IMR-90 (cell line): ENCODE data around the gene NCKAP5L. TPM values are rescaled to one million over a fixed set of nuclear protein-coding genes. Genes with fewer than 3 reads are reported as not detected.

Source experiments
- ATAC-seq: fragments of 200-7000 bp; cut with Tn5 transposase; 2 replicates; pipeline ENCODE4 v1.9.1; 2020; ENCODE audit warnings: low read depth, mild to moderate bottlenecking, moderate library complexity
- BruUV-seq: library from RNA; stranded (reverse); fragments of 400-500 nt; replicated peaks from 2 replicates; lab custom pipeline; 2021; lab: Mats Ljungman, UMichigan
- CTCF ChIA-PET: fragments of 300-600 bp; formaldehyde crosslinking; extraction: SDS; loops from one replicate; lab custom pipeline; 2021; ENCODE audit warnings: antibody characterized with exemption; lab: Yijun Ruan, JAX
- POLR2A ChIA-PET: fragments of 300-600 bp; sonication (Branson Sonifier 250); formaldehyde crosslinking; loops from one replicate; lab custom pipeline; 2022; ENCODE audit warnings: antibody characterized with exemption; ENCODE audit not compliant: unreplicated experiment; lab: Charles Lee
- DNase-seq: peaks from one replicate; pipeline ENCODE4 v3.0.0; 2013
- H2AFZ ChIP-seq: replicated peaks from 2 replicates; pipeline ENCODE3; 2013; ENCODE audit warnings: low read length, mild to moderate bottlenecking; ENCODE audit not compliant: poor library complexity
- H2AK5ac ChIP-seq: 2 replicates; pipeline ENCODE4 v1.6.1; 2013; ENCODE audit warnings: low read depth, low read length, inconsistent platforms
- H2AK9ac ChIP-seq: replicated peaks from 2 replicates; pipeline ENCODE3; 2013; ENCODE audit warnings: mild to moderate bottlenecking, low read depth, low read length, moderate library complexity; ENCODE audit not compliant: poor library complexity
- H2BK120ac ChIP-seq: 2 replicates; pipeline ENCODE4 v1.6.1; 2013; ENCODE audit warnings: low read depth, low read length, inconsistent platforms
- H2BK15ac ChIP-seq: 3 replicates; pipeline ENCODE4 v1.6.1; 2013; ENCODE audit warnings: low read depth, low read length, inconsistent platforms
- H2BK20ac ChIP-seq: 2 replicates; pipeline ENCODE4 v1.6.1; 2013; ENCODE audit warnings: low read depth, mild to moderate bottlenecking, inconsistent platforms, low read length, moderate library complexity
- H2BK5ac ChIP-seq: 2 replicates; pipeline ENCODE4 v1.6.1; 2013; ENCODE audit warnings: mild to moderate bottlenecking, low read depth, low read length, inconsistent platforms; ENCODE audit not compliant: poor library complexity, severe bottlenecking
- H3K14ac ChIP-seq: replicated peaks from 2 replicates; pipeline ENCODE4 v1.6.1; 2013; ENCODE audit warnings: low read depth, low read length, inconsistent platforms
- H3K18ac ChIP-seq: 2 replicates; pipeline ENCODE4 v1.6.1; 2013; ENCODE audit warnings: low read depth, low read length, control low read depth
- H3K23ac ChIP-seq: 2 replicates; pipeline ENCODE4 v1.6.1; 2013; ENCODE audit warnings: low read depth, low read length, inconsistent platforms
- H3K27ac ChIP-seq: 2 replicates; pipeline ENCODE4 v1.5.1; 2013; ENCODE audit warnings: mild to moderate bottlenecking, control low read depth, low read length; ENCODE audit not compliant: insufficient read depth
- H3K27me3 ChIP-seq: 2 replicates; pipeline ENCODE4 v1.6.1; 2013; ENCODE audit warnings: low read length; ENCODE audit not compliant: control insufficient read depth, insufficient read depth
- H3K36me3 ChIP-seq: 2 replicates; pipeline ENCODE4 v1.6.1; 2013; ENCODE audit warnings: low read length, mixed read lengths; ENCODE audit not compliant: control insufficient read depth, insufficient read depth
- H3K4ac ChIP-seq: 2 replicates; pipeline ENCODE4 v1.6.1; 2013; ENCODE audit warnings: low read depth, low read length, inconsistent platforms
- H3K4me1 ChIP-seq: 2 replicates; pipeline ENCODE4 v1.6.1; 2013; ENCODE audit warnings: low read length, mixed read lengths; ENCODE audit not compliant: control insufficient read depth, insufficient read depth
- H3K4me2 ChIP-seq: 2 replicates; pipeline ENCODE4 v1.6.1; 2013; ENCODE audit warnings: low read depth, mild to moderate bottlenecking, control low read depth, low read length, moderate library complexity
- H3K4me3 ChIP-seq: 2 replicates; pipeline ENCODE4 v1.5.1; 2013; ENCODE audit warnings: low read depth, mild to moderate bottlenecking, control low read depth, low read length, moderate library complexity; ENCODE audit not compliant: insufficient read depth
- H3K56ac ChIP-seq: 2 replicates; pipeline ENCODE4 v1.6.1; 2013; ENCODE audit warnings: low read length, inconsistent platforms; ENCODE audit not compliant: insufficient read depth; ENCODE audit errors: extremely low read depth
- H3K79me1 ChIP-seq, 2 experiments: 2 replicates each; pipeline ENCODE4 v1.6.1; 2013; ENCODE audit warnings: low read length in 2 of 2, inconsistent platforms in 1 of 2, low read depth in 1 of 2
- H3K9ac ChIP-seq: 2 replicates; pipeline ENCODE4 v1.6.1; 2013; ENCODE audit warnings: low read depth, low read length, control low read depth
- H3K9me1 ChIP-seq: 2 replicates; pipeline ENCODE4 v1.6.1; 2013; ENCODE audit warnings: low read length, inconsistent platforms; ENCODE audit not compliant: insufficient read depth
- H3K9me3 ChIP-seq: 2 replicates; pipeline ENCODE4 v1.6.1; 2013; ENCODE audit warnings: low read length; ENCODE audit not compliant: control insufficient read depth, insufficient read depth
- H4K20me1 ChIP-seq: 2 replicates; pipeline ENCODE4 v1.6.1; 2013; ENCODE audit warnings: low read length, inconsistent platforms; ENCODE audit not compliant: insufficient read depth
- H4K5ac ChIP-seq: 2 replicates; pipeline ENCODE4 v1.6.1; 2013; ENCODE audit warnings: mild to moderate bottlenecking, low read depth, low read length, control low read depth
- H4K8ac ChIP-seq, 2 experiments: 2 replicates each; pipeline ENCODE4 v1.6.1; 2013; ENCODE audit warnings: low read depth in 2 of 2, low read length in 2 of 2, control low read depth in 1 of 2, inconsistent platforms in 1 of 2
- H4K91ac ChIP-seq: 2 replicates; pipeline ENCODE4 v1.6.1; 2013; ENCODE audit warnings: low read depth, low read length, inconsistent platforms; ENCODE audit not compliant: insufficient read depth
- MAFK ChIP-seq: IDR thresholded peaks from 2 replicates; pipeline ENCODE4 v1.6.1; 2012; ENCODE audit warnings: low read depth, low read length, improper control_type of control experiment
- SMC3 ChIP-seq: fragments of 150-350 bp; IDR thresholded peaks from 2 replicates; pipeline ENCODE4 v1.6.1; 2016; ENCODE audit warnings: low read depth, mild to moderate bottlenecking, antibody characterized with exemption, low read length, moderate library complexity
- WGBS, 2 experiments: methylation state at CpG; one replicate each; pipeline versions ENCODE4 v1.1.5 to v1.1.7; 2013; ENCODE audit warnings: missing lambda C conversion rate in 2 of 2; ENCODE audit not compliant: insufficient read length in 1 of 2; ENCODE audit errors: extremely low coverage in 2 of 2; 5-methylcytosine and 5-hydroxymethylcytosine counted together
- dilution Hi-C: fragments of 300-500 bp; cut with HindIII; formaldehyde crosslinking; loops from one replicate; pipeline ENCODE4 v1.14.3; 2018; ENCODE audit warnings: low sequenced_read_pairs; ENCODE audit not compliant: unreplicated experiment
- in situ Hi-C: fragments of 300-500 bp; cut with MboI; formaldehyde crosslinking; loops from 3 replicates; pipeline ENCODE4 v1.14.3; 2019; ENCODE audit warnings: low sequenced_read_pairs, inconsistent platforms, mixed read lengths
- intact Hi-C: fragments of 100-400 bp; cut with micrococcal nuclease; formaldehyde crosslinking; loops from 2 replicates; pipeline ENCODE4 v1.10.0; 2022
- polyA plus RNA-seq, 3 experiments: library from polyadenylated mRNA; depleted of rRNA; stranded (reverse); fragments of >200 nt; gene quantifications; 2 replicates each; pipeline ENCODE4 v1.2.3, GENCODE V29; 2012; ENCODE audit warnings: low replicate concordance in 1 of 3
- total RNA-seq: library from RNA; depleted of rRNA; stranded (reverse); fragments of >200 nt; gene quantifications from 2 replicates; pipeline ENCODE4 v1.2.3, GENCODE V29; 2012

Gene NCKAP5L
- total and polyA plus RNA-seq, 2 of the 4 experiments (the other 2 are of a cell fraction), result 6.1 to 14.4 TPM

GRCh38 chr12:49801141-49802063, 26.8 kb downstream of the NCKAP5L start:
- Histone ChIP-seq H3K9me1 (no peaks in the 10 kb centered on the region; the same call in 1 of the 2 replicates), H3K18ac (no peak overlapping the region), H3K27me3 (no peaks in the 10 kb centered on the region), H2AK9ac (peak overlapping the region; percentile 9), H3K4me2 (no peak overlapping the region), H4K91ac (no peak overlapping the region), H4K8ac (no peak overlapping the region), H3K79me1 (peaks cover 8 to 20% of the 10 kb centered on the region in 2 experiments), H2BK5ac (no peak overlapping the region), H4K5ac (no peak overlapping the region), H3K9ac (no peak overlapping the region), H3K14ac (no peak overlapping the region), H3K56ac (no peak overlapping the region), H2AK5ac (no peak overlapping the region), H2BK20ac (no peak overlapping the region), H2AFZ (peak overlapping the region; percentile 44), H3K36me3 (peaks cover 83% of the 10 kb centered on the region), H3K4ac (no peak overlapping the region), H3K27ac (no peak overlapping the region), H3K9me3 (no peaks in the 10 kb centered on the region), H2BK15ac (no peak overlapping the region), H2BK120ac (no peak overlapping the region), H3K4me1 (no peaks in the 10 kb centered on the region), H3K4me3 (no peak overlapping the region), H3K23ac (no peak overlapping the region), H4K20me1 (peaks cover 28% of the 10 kb centered on the region)
- ChIA-PET CTCF (no interaction called here), POLR2A (interaction anchor here (0.7 kb wide), 1 partner anchor 20 kb away, joined by 4 read pairs; no protein-coding TSS in a partner anchor)
- in situ Hi-C loops, result no loop called here
- TF ChIP-seq MAFK (no peak), SMC3 (no peak)
- dilution Hi-C loops, result no loop called here
- WGBS, 2 experiments, result 93% methylated on average over 3 of the region's 17 CpGs; no CpG with 5 or more reads in 1 of the 2 experiments
- DNase-seq (no peak), ATAC-seq (no peak)
- BruUV-seq, result no TSS peak
- intact Hi-C loops, result no loop called here
